OCI-M2 (cell line): ENCODE data around the gene ADRA2A.

ENCODE experiments used
- DNase-seq: peaks from one replicate; lab custom pipeline; 2025; ENCODE audit not compliant: unreplicated experiment; lab: John Stamatoyannopoulos, UW

Gene ADRA2A

DNA sequence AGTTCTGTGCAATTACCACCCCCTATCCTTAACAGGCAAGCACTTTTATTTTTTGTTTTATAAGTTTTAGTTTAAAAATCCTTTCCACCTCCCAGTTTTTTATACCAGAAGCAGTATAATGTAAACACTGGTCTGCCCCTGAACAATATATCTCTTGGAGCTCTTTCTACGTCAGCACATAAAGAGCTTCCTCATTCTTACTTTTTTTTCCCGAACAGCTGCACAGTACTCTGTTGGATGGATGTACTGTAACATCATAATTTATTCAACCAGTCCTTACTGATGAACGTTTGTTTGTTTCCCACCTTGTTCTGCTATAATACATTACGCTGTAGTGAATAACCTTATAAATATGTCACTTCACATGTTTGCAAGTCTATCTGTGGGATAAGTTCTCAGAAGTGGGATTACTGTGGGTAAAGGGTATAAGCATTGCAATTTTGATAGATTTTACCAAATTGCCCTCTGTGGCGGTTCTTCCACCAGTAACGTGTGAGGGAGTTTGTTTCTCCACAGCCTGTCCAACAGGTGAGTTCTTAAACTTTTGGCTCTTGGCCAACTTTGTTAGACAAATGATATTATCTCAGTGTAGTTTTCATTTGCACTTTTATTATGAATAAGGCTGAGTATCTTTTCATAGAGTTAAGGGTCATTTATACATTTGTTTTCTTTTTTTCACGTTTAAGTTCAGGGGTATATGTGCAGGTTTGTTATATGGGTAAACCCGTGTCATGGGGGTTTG, 32.8 kb downstream of the ADRA2A start:
- DNase-seq, result no peak

GRCh38 chr10:111110771-111111170, 33.9 kb downstream of the ADRA2A start:
- no peak for DNase-seq

DNA sequence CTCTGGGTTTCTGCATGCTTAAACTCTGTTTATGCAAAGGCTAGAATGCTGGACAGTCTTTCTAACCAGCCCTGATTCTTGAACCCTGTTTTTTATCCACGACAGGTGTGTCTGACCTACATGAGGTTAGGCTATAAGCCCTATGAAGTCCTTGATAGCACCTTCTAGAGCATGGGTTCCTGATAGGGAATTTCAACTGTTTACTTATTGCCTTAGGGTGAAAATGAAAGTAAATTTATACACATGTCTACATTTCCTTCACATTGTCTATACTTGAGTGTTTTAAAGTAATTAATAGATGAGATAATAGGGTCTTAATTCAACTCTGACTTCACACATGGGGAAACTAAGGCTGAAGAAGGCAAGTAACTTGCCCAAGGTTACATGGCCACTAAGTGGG, 35.5 kb downstream of the ADRA2A start:
- no peak for DNase-seq

- no peak for DNase-seq
Measured at GRCh38 chr10:111113238-111113960, 36.6 kb downstream of the ADRA2A start.

- no peak for DNase-seq
Measured at GRCh38 chr10:111113961-111114757, 37.3 kb downstream of the ADRA2A start.

- DNase-seq, result no peak
Measured at GRCh38 chr10:111114758-111115500, 38.1 kb downstream of the ADRA2A start.

GRCh38 chr10:111116211-111116610, 39.4 kb downstream of the ADRA2A start:
- DNase-seq, result no peak

- no peak for DNase-seq
Measured at GRCh38 chr10:111116762-111117445, 40.1 kb downstream of the ADRA2A start.

DNA sequence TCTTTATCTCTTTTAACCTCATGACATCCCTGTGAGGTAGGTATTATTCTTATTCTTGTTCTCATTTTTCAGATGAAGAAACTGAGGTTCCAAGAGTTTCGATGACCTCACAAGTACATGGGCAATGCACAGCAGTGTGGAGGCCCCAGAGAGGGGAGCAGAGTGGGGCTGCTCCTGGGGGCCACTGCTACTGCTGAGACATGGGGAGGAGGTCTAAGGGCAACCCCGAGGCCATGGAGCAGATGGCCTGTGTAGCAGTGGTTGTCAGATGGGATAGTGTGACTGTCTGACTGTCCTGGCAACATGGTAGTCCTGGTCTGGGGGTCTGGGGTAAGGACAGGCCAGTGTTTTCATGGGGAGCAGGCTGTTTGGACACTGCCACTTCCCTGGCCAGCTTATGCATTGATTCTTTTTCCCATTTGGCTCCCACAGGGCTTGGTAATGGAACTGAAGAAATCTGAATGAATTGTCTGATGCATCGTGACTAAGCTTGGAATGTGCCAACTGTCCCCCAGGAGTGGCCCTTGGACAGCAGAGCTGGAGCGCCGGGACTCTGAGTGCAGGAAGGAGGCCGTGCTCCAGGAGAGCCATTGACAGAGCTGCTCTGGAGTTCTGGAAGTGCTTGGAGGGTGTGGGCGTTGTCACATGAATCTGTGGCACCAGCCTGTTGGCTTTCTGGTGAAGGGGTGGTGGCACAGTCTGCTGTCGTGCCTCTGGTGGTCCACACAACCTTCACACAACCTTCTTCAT, 40.9 kb downstream of the ADRA2A start:
- no peak for DNase-seq

- DNase-seq, result no peak
Measured at GRCh38 chr10:111118758-111119157, 41.9 kb downstream of the ADRA2A start.

- no peak for DNase-seq
Measured at GRCh38 chr10:111119637-111120036, 42.8 kb downstream of the ADRA2A start.

DNA sequence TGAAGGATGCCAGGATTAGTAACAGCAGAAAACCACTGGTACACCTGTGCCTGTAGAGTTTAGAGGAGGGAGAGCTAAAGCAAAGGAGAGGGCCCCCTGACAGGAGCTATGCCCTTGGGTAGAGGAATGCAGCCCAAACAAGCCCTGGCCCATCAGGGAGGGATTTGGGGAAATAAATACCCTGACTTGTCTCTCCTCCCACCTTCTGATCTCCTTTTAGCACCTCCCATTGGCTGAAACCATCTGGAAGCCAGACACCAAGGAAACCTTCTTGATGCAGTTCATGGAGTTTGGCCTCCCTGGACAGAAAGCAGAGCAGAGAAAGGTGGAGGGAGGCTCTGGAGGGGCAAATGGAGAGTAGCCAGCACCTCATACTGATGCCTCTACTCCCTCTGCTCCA, 45.3 kb downstream of the ADRA2A start:
- DNase-seq, result no peak

DNA sequence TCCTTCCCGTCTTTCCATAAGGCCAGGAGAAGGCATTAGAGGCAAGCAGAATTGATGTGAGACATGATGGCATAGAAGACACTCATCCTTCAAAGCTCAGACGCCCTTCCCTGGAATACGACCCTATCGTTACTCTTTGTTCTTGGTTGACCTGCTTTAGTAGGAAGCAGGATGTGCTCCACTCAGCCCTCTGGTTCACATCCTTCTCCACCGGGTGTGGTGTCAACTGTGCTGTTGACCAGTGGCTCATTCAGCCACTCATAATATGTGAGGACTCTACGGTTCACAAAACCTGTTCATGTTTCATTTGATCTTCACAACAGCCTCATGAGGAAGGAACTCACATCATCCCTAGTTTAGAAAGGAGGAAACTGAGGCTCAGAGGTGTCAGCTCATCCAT, 47.1 kb downstream of the ADRA2A start:
- DNase-seq, result no peak

GRCh38 chr10:111125102-111125501, 48.3 kb downstream of the ADRA2A start:
- no peak for DNase-seq

GRCh38 chr10:111126077-111126476, 49.2 kb downstream of the ADRA2A start:
- no peak for DNase-seq

GRCh38 chr10:111127081-111127848, 50.4 kb downstream of the ADRA2A start:
- no peak for DNase-seq

DNA sequence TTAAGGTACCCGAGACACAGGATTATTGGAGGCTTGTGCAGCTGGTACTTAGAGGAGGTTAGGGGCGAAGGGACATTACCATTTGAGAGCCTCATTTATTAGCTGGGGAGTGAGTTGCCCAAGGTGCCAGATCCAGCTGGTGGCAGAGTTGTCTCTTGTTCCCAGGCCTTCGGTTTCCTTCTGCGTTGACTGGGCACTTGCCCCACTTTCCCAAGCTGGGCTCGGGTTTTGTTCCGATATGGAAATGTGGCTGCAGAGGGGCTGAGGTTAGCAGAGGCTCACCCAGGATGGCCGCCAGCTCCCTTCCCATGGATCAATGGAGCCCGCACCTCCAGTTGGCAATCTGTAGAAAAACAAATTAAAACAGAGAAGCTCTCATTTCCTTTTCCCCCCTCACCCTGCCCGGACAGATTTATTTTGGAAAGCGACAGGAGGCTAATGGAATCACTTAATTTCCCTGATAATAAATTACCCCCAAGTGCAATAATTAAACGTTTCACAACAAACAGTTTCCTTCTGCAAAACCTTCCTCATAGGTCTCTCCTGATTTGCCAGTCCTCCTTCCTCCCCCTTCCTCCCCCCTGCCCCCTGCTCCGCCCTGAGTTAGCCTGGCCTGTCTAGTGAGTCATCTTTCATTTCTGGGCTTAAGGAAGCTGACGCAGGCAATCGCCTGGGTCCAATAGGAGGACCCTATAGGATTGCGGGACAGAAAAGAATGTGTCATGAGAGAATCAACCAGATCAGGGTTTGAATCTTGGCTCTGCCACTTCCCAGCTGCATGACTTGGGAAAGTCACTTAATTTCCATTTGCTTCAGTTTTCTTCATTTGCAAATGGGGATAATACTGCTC, 51.7 kb downstream of the ADRA2A start:
- no peak for DNase-seq

DNA sequence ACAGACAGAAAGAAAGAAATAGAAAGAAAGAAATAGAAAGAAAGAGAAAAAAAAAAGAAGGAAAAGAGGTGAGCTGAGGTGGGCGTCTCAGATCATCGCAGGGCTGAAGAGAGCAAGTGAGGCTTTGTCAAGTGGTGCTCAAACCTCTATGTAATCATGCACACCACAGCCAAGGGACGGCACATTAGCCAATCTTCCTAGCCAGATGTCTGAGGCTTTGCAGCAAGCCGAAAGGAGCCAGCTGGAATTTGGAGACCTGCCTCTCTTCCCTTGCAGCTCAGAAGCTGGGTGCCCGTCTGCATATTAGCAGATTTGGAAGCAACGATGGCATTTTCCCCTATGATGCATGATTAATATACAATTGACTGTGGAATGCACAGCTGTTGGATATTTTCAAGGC, 52.5 kb downstream of the ADRA2A start:
- no peak for DNase-seq
